AG09319 (cell line): Measurements from ENCODE around the gene GAP43.

Experiments used
- DNase-seq: peaks from one replicate; pipeline ENCODE4 v3.0.0-alpha.2; 2010; ENCODE audit warnings: low read depth; ENCODE audit errors: extremely low read depth
- CTCF ChIP-seq: IDR thresholded peaks from 2 replicates; pipeline ENCODE4 v1.5.1; 2011; ENCODE audit warnings: low read depth, mild to moderate bottlenecking, inconsistent platforms, low read length, moderate library complexity

GAP43 gene

GRCh38 chr3:115695090-115695489 lies 71.8 kb downstream of the GAP43 start:
- TF ChIP-seq CTCF: no peak
- no peak for DNase-seq

- TF ChIP-seq CTCF: no peak
- no peak for DNase-seq
Observed at GRCh38 chr3:115697263-115698053, 74.1 kb downstream of the GAP43 start.

GRCh38 chr3:115698851-115699591 lies 75.7 kb downstream of the GAP43 start:
- TF ChIP-seq CTCF: no peak
- DNase-seq: no peak

GRCh38 chr3:115699706-115700105 lies 76.4 kb downstream of the GAP43 start:
- no peak for DNase-seq
- TF ChIP-seq CTCF: no peak

- no peak for TF ChIP-seq CTCF
- no peak for DNase-seq
Observed at GRCh38 chr3:115702598-115702997, 79.3 kb downstream of the GAP43 start.

- no peak for TF ChIP-seq CTCF
- DNase-seq: no peak
Observed at GRCh38 chr3:115704661-115705338, 81.5 kb downstream of the GAP43 start.

- no peak for TF ChIP-seq CTCF
- DNase-seq: no peak
Observed at GRCh38 chr3:115706311-115706829, 83.1 kb downstream of the GAP43 start.
